Activated CD8-positive, alpha-beta T cell treated with anti-CD3 and anti-CD28 coated beads for 36 hours (primary cell): ENCODE results near the gene PLEKHG3. TPM values are rescaled to one million over a fixed set of nuclear protein-coding genes. Genes with fewer than 3 reads are reported as not detected.

Source experiments
- ATAC-seq: fragments of 200-7000 bp; cut with Tn5 transposase; one replicate; pipeline ENCODE4 v1.10.0; 2021; ENCODE audit warnings: mild to moderate bottlenecking, moderate library complexity
- CTCF ChIA-PET: fragments of 350-600 bp; sonication (Branson Sonifier 250); formaldehyde crosslinking; loops from one replicate; lab custom pipeline; 2021; ENCODE audit warnings: antibody characterized with exemption; lab: Charles Lee
- POLR2A ChIA-PET: fragments of 350-600 bp; sonication (Branson Sonifier 250); formaldehyde crosslinking; loops from one replicate; lab custom pipeline; 2021; ENCODE audit warnings: antibody characterized with exemption; lab: Charles Lee
- DNase-seq: peaks from one replicate; pipeline ENCODE4 v3.0.0-alpha.2; 2020
- H3K27ac Mint-ChIP-seq: one replicate; pipeline ENCODE4 v1.8.0; 2021; ENCODE audit warnings: mild to moderate bottlenecking, mixed read lengths
- H3K27me3 Mint-ChIP-seq: one replicate; pipeline ENCODE4 v1.8.0; 2021; ENCODE audit warnings: mixed read lengths
- H3K36me3 Mint-ChIP-seq: one replicate; pipeline ENCODE4 v1.8.0; 2021; ENCODE audit warnings: low read depth, mixed read lengths
- H3K4me1 Mint-ChIP-seq: one replicate; pipeline ENCODE4 v1.8.0; 2021; ENCODE audit warnings: low read depth, mixed read lengths
- H3K4me3 Mint-ChIP-seq: one replicate; pipeline ENCODE4 v1.8.0; 2021; ENCODE audit warnings: mild to moderate bottlenecking, moderate library complexity, mixed read lengths
- H3K9me3 Mint-ChIP-seq: one replicate; pipeline ENCODE4 v1.8.0; 2021; ENCODE audit warnings: mixed read lengths
- CTCF ChIP-seq: fragments of 200-600 bp; IDR thresholded peaks from one replicate; pipeline ENCODE4 v1.8.0; 2022; ENCODE audit warnings: antibody characterized with exemption, mild to moderate bottlenecking
- intact Hi-C: fragments of 100-400 bp; cut with micrococcal nuclease; formaldehyde crosslinking; loops from one replicate; pipeline ENCODE4 v1.10.0; 2022
- total RNA-seq, 2 experiments: library from RNA; stranded (reverse); gene quantifications; one replicate each; pipeline ENCODE4 v1.2.3, GENCODE V29; 2021

PLEKHG3 gene
- total RNA-seq, 2 experiments from 2014 or later: 2.7 to 2.8 TPM

GRCh38 chr14:64764641-64765520 is 60.7 kb downstream of the PLEKHG3 start:
- no peaks in the 10 kb centered on the region for H3K36me3 Mint-ChIP-seq
- DNase-seq: peak; percentile 71
- intact Hi-C loops: loop anchor here (5.0 kb wide), 2 partner anchors 93 to 127 kb away; no protein-coding TSS in a partner anchor
- peak; percentile 93 for ATAC-seq
- peak; percentile 82 for TF ChIP-seq CTCF
- H3K9me3 Mint-ChIP-seq: no peaks in the 10 kb centered on the region
- ChIA-PET POLR2A (no interaction called here), CTCF (interaction anchor here (0.6 to 2.3 kb wide), 28 partner anchors 8 to 423 kb away, joined by 3 to 26 read pairs (median 3); no protein-coding TSS in a partner anchor)
- H3K27ac Mint-ChIP-seq: no peak overlapping the region
- peaks cover 7% of the 10 kb centered on the region for H3K4me1 Mint-ChIP-seq
- peak overlapping the region; percentile 51 for H3K4me3 Mint-ChIP-seq
- H3K27me3 Mint-ChIP-seq: peaks cover 7% of the 10 kb centered on the region

- Mint-ChIP-seq H3K4me1 (peaks cover 7% of the 10 kb centered on the region), H3K9me3 (no peaks in the 10 kb centered on the region), H3K36me3 (no peaks in the 10 kb centered on the region), H3K4me3 (no peak overlapping the region), H3K27ac (no peak overlapping the region), H3K27me3 (peaks cover 6% of the 10 kb centered on the region)
- intact Hi-C loops: no loop called here
- no peak for ATAC-seq
- ChIA-PET CTCF (interaction anchor here (0.8 to 2.3 kb wide), 14 partner anchors 8 to 424 kb away, joined by 3 to 26 read pairs (median 4); no protein-coding TSS in a partner anchor), POLR2A (no interaction called here)
- DNase-seq: no peak
- no peak for TF ChIP-seq CTCF
These were observed 61.6 kb downstream of the PLEKHG3 start for GRCh38 chr14:64765740-64766302.

GRCh38 chr14:64766430-64767151 is 62.4 kb downstream of the PLEKHG3 start:
- H3K4me1 Mint-ChIP-seq: peaks cover 11% of the 10 kb centered on the region
- CTCF ChIA-PET: interaction anchor here (0.9 to 2.3 kb wide), 2 partner anchors 57 to 423 kb away, joined by 3 to 6 read pairs; no protein-coding TSS in a partner anchor
- no peak overlapping the region for H3K4me3 Mint-ChIP-seq
- no peak for TF ChIP-seq CTCF
- H3K9me3 Mint-ChIP-seq: no peaks in the 10 kb centered on the region
- no peak for ATAC-seq
- no peaks in the 10 kb centered on the region for H3K27me3 Mint-ChIP-seq
- POLR2A ChIA-PET: interaction anchor here (0.6 kb wide), 1 partner anchor 103 kb away, joined by 3 read pairs; no protein-coding TSS in a partner anchor
- H3K27ac Mint-ChIP-seq: no peak overlapping the region
- no peak for DNase-seq
- intact Hi-C loops: no loop called here
- no peaks in the 10 kb centered on the region for H3K36me3 Mint-ChIP-seq

- ChIA-PET CTCF (interaction anchor here (0.9 to 1.7 kb wide), 5 partner anchors 33 to 423 kb away, joined by 3 to 8 read pairs (median 4); no protein-coding TSS in a partner anchor), POLR2A (interaction anchor here (0.6 kb wide), 1 partner anchor 102 kb away, joined by 3 read pairs; no protein-coding TSS in a partner anchor)
- intact Hi-C loops: no loop called here
- TF ChIP-seq CTCF: no peak
- no peak overlapping the region for H3K27ac Mint-ChIP-seq
- ATAC-seq: no peak
- DNase-seq: no peak
- H3K4me1 Mint-ChIP-seq: peaks cover 11% of the 10 kb centered on the region
- no peaks in the 10 kb centered on the region for H3K9me3 Mint-ChIP-seq
- H3K27me3 Mint-ChIP-seq: no peaks in the 10 kb centered on the region
- H3K4me3 Mint-ChIP-seq: no peak overlapping the region
- H3K36me3 Mint-ChIP-seq: no peaks in the 10 kb centered on the region
These were observed 63.2 kb downstream of the PLEKHG3 start for GRCh38 chr14:64767215-64767964.
